Peyer's patch (tissue), 4 donors: Measurements from ENCODE around the gene CCNJL. TPM values are rescaled to one million over a fixed set of nuclear protein-coding genes. Genes with fewer than 3 reads are reported as not detected.
"Not testable (repeated sequence)": the region's sequence is repeated elsewhere in the genome, so short reads cannot be mapped to it uniquely, and the experiment has no call there.

Experiments
- DNase-seq, 3 donors: peaks; one replicate each; pipeline ENCODE4 v3.0.0-alpha.2; 2017 to 2019
- H3K27ac ChIP-seq, 4 donors: fragments of 200-600 bp; sonication (generic); one replicate each; pipeline ENCODE4 v1.5.1; 2016 to 2019
- H3K27me3 ChIP-seq, 2 donors: fragments of 200-600 bp; sonication (generic); one replicate each; pipeline ENCODE4 v1.5.1; 2019
- H3K36me3 ChIP-seq, 3 donors: fragments of 200-600 bp; sonication (generic); one replicate each; pipeline ENCODE4 v1.5.1; 2016 to 2019
- H3K4me1 ChIP-seq, 4 donors: fragments of 200-600 bp; sonication (generic); one replicate each; pipeline ENCODE4 v1.5.1; 2016 to 2019
- H3K4me3 ChIP-seq, 4 donors: fragments of 200-600 bp; sonication (generic); 1 replicate in 3 of 4; 2 replicates in 1 of 4; pipeline ENCODE4 v1.5.1; 2016 to 2019; ENCODE audit warnings: mild to moderate bottlenecking in 1 of 4
- H3K9me3 ChIP-seq, 4 donors: fragments of 200-600 bp; sonication (generic); one replicate each; pipeline ENCODE4 v1.5.1; 2016 to 2019; ENCODE audit warnings: mild to moderate bottlenecking in 1 of 4
- CTCF ChIP-seq, 6 experiments: fragments of 450-650 bp in 4 of 6; fragments of 200-600 bp in 2 of 6; sonication (generic) in 1 of 6; IDR thresholded peaks; one replicate each; pipeline ENCODE4 v1.5.1; 2017 to 2019; ENCODE audit warnings: antibody characterized with exemption in 6 of 6, mild to moderate bottlenecking in 3 of 6, moderate library complexity in 1 of 6
- POLR2A ChIP-seq, 2 donors: fragments of 450-650 bp; IDR thresholded peaks; one replicate each; pipeline ENCODE4 v1.5.1; 2017; ENCODE audit warnings: antibody characterized with exemption in 2 of 2, mild to moderate bottlenecking in 2 of 2, moderate library complexity in 2 of 2
- total RNA-seq, 4 donors: library from RNA; depleted of rRNA; stranded (reverse); fragments of >200 nt; gene quantifications; one replicate each; pipeline ENCODE4 v1.1.0, GENCODE V29; 2016

The CCNJL gene
- total RNA-seq, 4 donors from 2014 or later = 6.9 to 15.1 (median 12.6) TPM

DNA sequence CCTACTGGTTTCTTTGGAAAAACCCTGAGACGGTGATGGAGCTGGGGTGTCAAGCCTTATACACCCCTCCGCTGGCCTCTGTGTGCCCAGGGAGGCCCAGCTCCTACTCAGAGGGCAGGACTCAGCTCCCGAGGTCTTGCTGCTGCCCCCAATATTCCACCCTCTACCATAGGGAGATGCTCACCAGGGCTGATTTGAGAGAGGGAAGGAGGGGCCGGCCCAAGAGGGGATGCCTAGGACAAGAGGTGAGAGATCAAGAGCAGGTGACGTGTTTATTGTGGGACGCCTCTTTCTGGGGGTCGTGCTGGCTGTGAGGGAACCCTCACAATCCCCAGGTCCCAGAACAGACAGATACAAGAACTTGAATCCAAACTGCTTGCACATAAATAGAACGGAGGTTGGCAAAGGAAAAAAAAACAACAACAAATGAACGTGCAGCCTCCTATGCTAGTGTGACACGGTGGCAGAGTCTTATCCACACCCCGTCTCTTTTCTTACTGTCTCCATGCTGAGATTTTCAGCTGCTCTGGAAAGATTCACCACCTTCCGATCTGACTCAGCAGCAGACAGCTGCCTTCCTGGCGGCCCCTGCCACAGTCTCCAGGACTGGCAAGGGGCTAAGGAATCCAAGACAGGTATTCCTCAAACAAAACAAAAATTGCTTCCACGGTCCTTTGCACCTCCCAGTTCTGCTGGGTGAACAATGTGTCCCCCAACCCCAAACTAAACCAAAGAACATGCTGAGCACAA is 60.8 kb downstream of the CCNJL start:
- no peaks in the 10 kb centered on the region for H3K9me3 ChIP-seq
- no peak overlapping the region for H3K4me3 ChIP-seq
- DNase-seq = no peak
- H3K4me1 ChIP-seq = no peaks in the 10 kb centered on the region
- TF ChIP-seq CTCF (IDR thresholded peaks at IDR 0.05) (no peak), POLR2A (IDR thresholded peaks at IDR 0.05) (no peak)
- no peak overlapping the region for H3K27ac ChIP-seq
- peaks cover 0 to 13% (median 0%) of the 10 kb centered on the region in 3 donors for H3K36me3 ChIP-seq
- no peaks in the 10 kb centered on the region for H3K27me3 ChIP-seq

GRCh38 chr5:160250826-160251225 is 61.5 kb downstream of the CCNJL start:
- Histone ChIP-seq H3K27ac (no peak overlapping the region), H3K27me3 (no peaks in the 10 kb centered on the region), H3K4me3 (no peak overlapping the region), H3K9me3 (no peaks in the 10 kb centered on the region), H3K36me3 (peaks cover 0 to 13% (median 0%) of the 10 kb centered on the region in 3 donors), H3K4me1 (no peaks in the 10 kb centered on the region)
- no peak for DNase-seq
- TF ChIP-seq POLR2A (IDR thresholded peaks at IDR 0.05) (no peak), CTCF (IDR thresholded peaks at IDR 0.05) (no peak)

- DNase-seq = no peak
- H3K36me3 ChIP-seq = peaks cover 0 to 11% (median 0%) of the 10 kb centered on the region in 3 donors
- TF ChIP-seq CTCF (IDR thresholded peaks at IDR 0.05) = no peak
- no peak for TF ChIP-seq POLR2A (IDR thresholded peaks at IDR 0.05)
- no peaks in the 10 kb centered on the region for H3K4me1 ChIP-seq
- no peak overlapping the region for H3K27ac ChIP-seq
- H3K4me3 ChIP-seq = no peak overlapping the region
- no peaks in the 10 kb centered on the region for H3K9me3 ChIP-seq
- no peaks in the 10 kb centered on the region for H3K27me3 ChIP-seq
These were observed 62.1 kb downstream of the CCNJL start for GRCh38 chr5:160250226-160250625.

- H3K27me3 ChIP-seq, H3K4me1 ChIP-seq, H3K27ac ChIP-seq, H3K9me3 ChIP-seq, H3K4me3 ChIP-seq, DNase-seq, H3K36me3 ChIP-seq: not testable (repeated sequence)
These were observed 62.8 kb downstream of the CCNJL start for GRCh38 chr5:160249570-160249969.

DNA sequence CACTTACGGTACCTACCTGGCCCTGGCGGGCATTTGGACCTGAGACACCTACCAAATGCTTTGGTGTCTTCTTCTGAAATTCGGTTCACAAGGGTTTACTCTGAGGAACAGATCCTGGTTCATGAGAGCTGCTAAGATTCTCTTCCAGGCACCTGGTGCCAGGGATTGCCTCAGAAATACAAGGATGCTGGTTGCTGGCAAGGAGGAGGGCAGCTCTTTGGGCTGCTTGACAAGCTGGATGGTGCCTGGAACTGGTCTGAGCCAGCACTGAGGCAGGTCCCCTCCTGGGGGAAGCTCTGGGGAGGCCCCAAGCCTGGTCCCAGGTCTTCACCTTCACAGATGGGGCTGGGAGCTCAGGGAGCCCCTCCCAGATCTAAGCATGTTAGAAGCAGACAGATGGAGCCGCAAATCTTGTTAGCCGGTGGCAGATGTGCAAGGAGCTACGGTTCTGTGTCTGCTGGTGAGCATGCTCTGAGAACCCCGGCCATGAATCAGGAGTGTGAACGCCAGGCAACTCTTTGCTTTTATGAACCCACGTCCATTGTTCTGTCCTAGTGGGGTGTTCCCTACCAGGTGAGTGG is 66.8 kb downstream of the CCNJL start:
- no peak overlapping the region for H3K27ac ChIP-seq
- TF ChIP-seq POLR2A (IDR thresholded peaks at IDR 0.05) (no peak), CTCF (IDR thresholded peaks at IDR 0.05) (no peak)
- no peak overlapping the region for H3K4me3 ChIP-seq
- no peaks in the 10 kb centered on the region for H3K36me3 ChIP-seq
- H3K4me1 ChIP-seq = no peaks in the 10 kb centered on the region
- H3K27me3 ChIP-seq = no peaks in the 10 kb centered on the region
- DNase-seq = no peak
- no peaks in the 10 kb centered on the region for H3K9me3 ChIP-seq

DNA sequence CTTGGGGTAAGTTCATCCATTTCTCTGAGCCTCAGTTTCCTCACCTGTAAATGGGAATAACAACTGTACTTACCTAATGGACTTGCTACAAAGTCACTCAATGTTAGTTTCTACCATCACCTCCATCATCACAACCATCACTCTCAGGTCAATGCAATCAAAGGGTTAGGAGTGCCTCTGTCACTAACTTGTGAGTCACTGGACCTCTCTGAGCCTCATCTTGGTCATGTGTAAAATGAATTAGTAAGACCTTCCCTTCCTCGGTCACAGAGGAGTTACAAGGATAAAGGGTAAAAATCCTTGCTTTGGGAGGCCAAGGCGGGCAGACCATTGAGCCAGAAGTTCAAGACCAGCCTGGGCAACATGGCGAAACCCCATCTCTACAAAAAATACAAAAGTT is 70.2 kb downstream of the CCNJL start:
- H3K9me3 ChIP-seq = no peaks in the 10 kb centered on the region
- no peaks in the 10 kb centered on the region for H3K36me3 ChIP-seq
- H3K4me3 ChIP-seq = no peak overlapping the region
- DNase-seq = no peak
- no peaks in the 10 kb centered on the region for H3K27me3 ChIP-seq
- no peaks in the 10 kb centered on the region for H3K4me1 ChIP-seq
- H3K27ac ChIP-seq = no peak overlapping the region
- TF ChIP-seq CTCF (IDR thresholded peaks at IDR 0.05) = no peak
- TF ChIP-seq POLR2A (IDR thresholded peaks at IDR 0.05) = no peak
